MM.1S (cell line): ENCODE measurements around the gene PKIG.

ENCODE experiments used
- DNase-seq: peaks from one replicate; pipeline ENCODE4 v3.0.0-alpha.2; 2015
- H2AFZ ChIP-seq: fragments of 300-600 bp; sonication (generic); 2 replicates; pipeline ENCODE4 v1.6.0; 2016; ENCODE audit warnings: antibody characterized with exemption, low read length
- H3F3A ChIP-seq: fragments of 300-600 bp; sonication (generic); 2 replicates; pipeline ENCODE4 v1.6.1; 2016; ENCODE audit warnings: mild to moderate bottlenecking, antibody characterized with exemption, low read length, moderate library complexity, mixed read lengths; ENCODE audit not compliant: insufficient read depth
- H3K27ac ChIP-seq: fragments of 300-600 bp; sonication (generic); 2 replicates; pipeline ENCODE4 v1.5.1; 2016; ENCODE audit warnings: mild to moderate bottlenecking, low read length
- H3K27me3 ChIP-seq: fragments of 300-600 bp; sonication (generic); replicated peaks from 2 replicates; pipeline ENCODE4 v1.6.0; 2016; ENCODE audit warnings: low read length; ENCODE audit not compliant: insufficient read depth
- H3K36me3 ChIP-seq: fragments of 300-600 bp; sonication (generic); replicated peaks from 2 replicates; pipeline ENCODE4 v1.6.1; 2016; ENCODE audit warnings: mild to moderate bottlenecking, low read length, mixed read lengths; ENCODE audit not compliant: insufficient read depth
- H3K4me1 ChIP-seq: fragments of 300-600 bp; sonication (generic); 2 replicates; pipeline ENCODE4 v1.6.1; 2016; ENCODE audit warnings: low read length, mixed read lengths
- H3K4me2 ChIP-seq: fragments of 300-600 bp; sonication (generic); 2 replicates; pipeline ENCODE4 v1.6.0; 2016; ENCODE audit warnings: low read depth, low read length
- H3K4me3 ChIP-seq: fragments of 300-600 bp; sonication (generic); 2 replicates; pipeline ENCODE4 v1.5.1; 2016; ENCODE audit warnings: low read length, mixed read lengths
- H3K79me2 ChIP-seq: fragments of 300-600 bp; sonication (generic); 2 replicates; pipeline ENCODE4 v1.6.1; 2016; ENCODE audit warnings: mixed run types, low read length, mixed read lengths
- H3K9ac ChIP-seq: fragments of 300-600 bp; sonication (generic); 2 replicates; pipeline ENCODE4 v1.6.1; 2016; ENCODE audit warnings: low read length, mixed read lengths
- H3K9me2 ChIP-seq: fragments of 300-600 bp; sonication (generic); replicated peaks from 2 replicates; pipeline ENCODE4 v1.6.1; 2016; ENCODE audit warnings: mild to moderate bottlenecking, low read length, mixed read lengths; ENCODE audit not compliant: insufficient read depth
- H3K9me3 ChIP-seq: fragments of 300-600 bp; sonication (generic); replicated peaks from 2 replicates; pipeline ENCODE4 v1.6.1; 2016; ENCODE audit warnings: mild to moderate bottlenecking, low read length, mixed read lengths; ENCODE audit not compliant: insufficient read depth
- H4K20me1 ChIP-seq: fragments of 300-600 bp; sonication (generic); 2 replicates; pipeline ENCODE4 v1.6.1; 2016; ENCODE audit warnings: mild to moderate bottlenecking, low read length, moderate library complexity, mixed read lengths; ENCODE audit not compliant: insufficient read depth
- EZH2 ChIP-seq: fragments of 300-600 bp; sonication (generic); optimal IDR thresholded peaks from 2 replicates; pipeline ENCODE3; 2017; ENCODE audit warnings: low read depth, mild to moderate bottlenecking, antibody characterized with exemption, low read length, mixed read lengths
- EZH2phosphoT487 ChIP-seq: fragments of 300-600 bp; sonication (generic); IDR thresholded peaks from 2 replicates; pipeline ENCODE4 v1.6.1; 2018; ENCODE audit warnings: antibody characterized with exemption, low read length
- TF ChIP-seq, protein P1 (sequence below): fragments of 300-600 bp; sonication (generic); IDR thresholded peaks from 2 replicates; pipeline ENCODE4 v1.5.1; 2016; ENCODE audit warnings: antibody characterized with exemption, low read length, mixed read lengths

Gene PKIG

GRCh38 chr20:44620030-44620429, 37.7 kb downstream of the PKIG start:
- H4K20me1 ChIP-seq = no peaks in the 10 kb centered on the region

DNA sequence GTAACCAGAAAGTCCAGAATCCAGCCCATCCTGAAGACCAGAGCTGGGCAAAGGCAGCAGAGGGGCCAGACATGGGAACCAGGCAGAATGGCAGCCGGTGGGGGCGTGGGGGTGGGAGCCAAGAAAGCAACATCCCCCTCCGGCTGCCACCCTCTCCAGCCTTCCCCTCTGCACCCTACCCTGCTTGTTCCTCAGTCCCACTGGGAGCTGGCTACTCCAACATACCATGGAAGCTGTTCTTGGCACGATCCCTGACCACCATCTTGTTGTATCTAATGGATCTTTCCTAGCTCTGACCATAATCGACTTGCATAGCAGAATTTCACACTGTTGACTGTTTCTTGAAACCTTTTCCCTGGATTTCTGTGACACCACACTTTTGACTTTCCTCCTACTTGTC, 38.9 kb downstream of the PKIG start:
- H3K79me2 ChIP-seq = 0 out of 2 replicates have a peak, but pooled peaks cover 11% of the 10 kb centered on the region
- no peaks in the 10 kb centered on the region for H4K20me1 ChIP-seq
- no peaks in the 10 kb centered on the region for H3K4me1 ChIP-seq
- H3K9me3 ChIP-seq = no peaks in the 10 kb centered on the region
- H3K9ac ChIP-seq = no peak overlapping the region
- H3K27me3 ChIP-seq = no peaks in the 10 kb centered on the region
- peaks cover 47% of the 10 kb centered on the region for H3K36me3 ChIP-seq
- H3K27ac ChIP-seq = no peak overlapping the region
- H3F3A ChIP-seq = no peaks in the 10 kb centered on the region
- TF ChIP-seq EZH2phosphoT487 = no peak
- no peak for TF ChIP-seq EZH2
- TF ChIP-seq, protein P1, sequence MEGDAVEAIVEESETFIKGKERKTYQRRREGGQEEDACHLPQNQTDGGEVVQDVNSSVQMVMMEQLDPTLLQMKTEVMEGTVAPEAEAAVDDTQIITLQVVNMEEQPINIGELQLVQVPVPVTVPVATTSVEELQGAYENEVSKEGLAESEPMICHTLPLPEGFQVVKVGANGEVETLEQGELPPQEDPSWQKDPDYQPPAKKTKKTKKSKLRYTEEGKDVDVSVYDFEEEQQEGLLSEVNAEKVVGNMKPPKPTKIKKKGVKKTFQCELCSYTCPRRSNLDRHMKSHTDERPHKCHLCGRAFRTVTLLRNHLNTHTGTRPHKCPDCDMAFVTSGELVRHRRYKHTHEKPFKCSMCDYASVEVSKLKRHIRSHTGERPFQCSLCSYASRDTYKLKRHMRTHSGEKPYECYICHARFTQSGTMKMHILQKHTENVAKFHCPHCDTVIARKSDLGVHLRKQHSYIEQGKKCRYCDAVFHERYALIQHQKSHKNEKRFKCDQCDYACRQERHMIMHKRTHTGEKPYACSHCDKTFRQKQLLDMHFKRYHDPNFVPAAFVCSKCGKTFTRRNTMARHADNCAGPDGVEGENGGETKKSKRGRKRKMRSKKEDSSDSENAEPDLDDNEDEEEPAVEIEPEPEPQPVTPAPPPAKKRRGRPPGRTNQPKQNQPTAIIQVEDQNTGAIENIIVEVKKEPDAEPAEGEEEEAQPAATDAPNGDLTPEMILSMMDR = no peak
- H3K4me2 ChIP-seq = no peak overlapping the region
- no peak overlapping the region for H2AFZ ChIP-seq
- DNase-seq = no peak
- no peaks in the 10 kb centered on the region for H3K9me2 ChIP-seq
- H3K4me3 ChIP-seq = no peak overlapping the region

More at GRCh38 chr20:44620030-44620429, 37.7 kb downstream of the PKIG start:
- Histone ChIP-seq H3K9me2 (no peaks in the 10 kb centered on the region), H3K36me3 (peaks cover 37% of the 10 kb centered on the region), H3K79me2 (0 out of 2 replicates have a peak, but pooled peaks cover 6% of the 10 kb centered on the region), H3K9ac (no peak overlapping the region), H3K27me3 (no peaks in the 10 kb centered on the region), H2AFZ (no peak overlapping the region), H3K4me2 (no peak overlapping the region), H3K4me1 (no peaks in the 10 kb centered on the region), H3K4me3 (no peak overlapping the region), H3K9me3 (no peaks in the 10 kb centered on the region), H3F3A (no peaks in the 10 kb centered on the region), H3K27ac (no peak overlapping the region)
- no peak for TF ChIP-seq EZH2
- TF ChIP-seq EZH2phosphoT487 = no peak
- TF ChIP-seq, protein P1 = no peak
- no peak for DNase-seq

GRCh38 chr20:44621939-44622338, 39.6 kb downstream of the PKIG start:
- Histone ChIP-seq H3K9me2 (no peaks in the 10 kb centered on the region), H2AFZ (no peak overlapping the region), H3K9ac (no peak overlapping the region), H3K4me2 (no peak overlapping the region), H4K20me1 (no peaks in the 10 kb centered on the region), H3K27me3 (no peaks in the 10 kb centered on the region), H3F3A (no peaks in the 10 kb centered on the region), H3K27ac (no peak overlapping the region), H3K4me1 (no peaks in the 10 kb centered on the region), H3K36me3 (peaks cover 47% of the 10 kb centered on the region), H3K79me2 (0 out of 2 replicates have a peak, but pooled peaks cover 11% of the 10 kb centered on the region), H3K9me3 (no peaks in the 10 kb centered on the region), H3K4me3 (no peak overlapping the region)
- TF ChIP-seq EZH2phosphoT487 = no peak
- TF ChIP-seq EZH2 = no peak
- TF ChIP-seq, protein P1 = no peak
- no peak for DNase-seq
